Measurements from ENCODE around the gene KDM3A. TPM values are rescaled to one million over a fixed set of nuclear protein-coding genes. Genes with fewer than 3 reads are reported as not detected.
A peak's percentile ranks its signal among the peaks of the same experiment; 100 is the strongest.

The KDM3A gene, protein sequence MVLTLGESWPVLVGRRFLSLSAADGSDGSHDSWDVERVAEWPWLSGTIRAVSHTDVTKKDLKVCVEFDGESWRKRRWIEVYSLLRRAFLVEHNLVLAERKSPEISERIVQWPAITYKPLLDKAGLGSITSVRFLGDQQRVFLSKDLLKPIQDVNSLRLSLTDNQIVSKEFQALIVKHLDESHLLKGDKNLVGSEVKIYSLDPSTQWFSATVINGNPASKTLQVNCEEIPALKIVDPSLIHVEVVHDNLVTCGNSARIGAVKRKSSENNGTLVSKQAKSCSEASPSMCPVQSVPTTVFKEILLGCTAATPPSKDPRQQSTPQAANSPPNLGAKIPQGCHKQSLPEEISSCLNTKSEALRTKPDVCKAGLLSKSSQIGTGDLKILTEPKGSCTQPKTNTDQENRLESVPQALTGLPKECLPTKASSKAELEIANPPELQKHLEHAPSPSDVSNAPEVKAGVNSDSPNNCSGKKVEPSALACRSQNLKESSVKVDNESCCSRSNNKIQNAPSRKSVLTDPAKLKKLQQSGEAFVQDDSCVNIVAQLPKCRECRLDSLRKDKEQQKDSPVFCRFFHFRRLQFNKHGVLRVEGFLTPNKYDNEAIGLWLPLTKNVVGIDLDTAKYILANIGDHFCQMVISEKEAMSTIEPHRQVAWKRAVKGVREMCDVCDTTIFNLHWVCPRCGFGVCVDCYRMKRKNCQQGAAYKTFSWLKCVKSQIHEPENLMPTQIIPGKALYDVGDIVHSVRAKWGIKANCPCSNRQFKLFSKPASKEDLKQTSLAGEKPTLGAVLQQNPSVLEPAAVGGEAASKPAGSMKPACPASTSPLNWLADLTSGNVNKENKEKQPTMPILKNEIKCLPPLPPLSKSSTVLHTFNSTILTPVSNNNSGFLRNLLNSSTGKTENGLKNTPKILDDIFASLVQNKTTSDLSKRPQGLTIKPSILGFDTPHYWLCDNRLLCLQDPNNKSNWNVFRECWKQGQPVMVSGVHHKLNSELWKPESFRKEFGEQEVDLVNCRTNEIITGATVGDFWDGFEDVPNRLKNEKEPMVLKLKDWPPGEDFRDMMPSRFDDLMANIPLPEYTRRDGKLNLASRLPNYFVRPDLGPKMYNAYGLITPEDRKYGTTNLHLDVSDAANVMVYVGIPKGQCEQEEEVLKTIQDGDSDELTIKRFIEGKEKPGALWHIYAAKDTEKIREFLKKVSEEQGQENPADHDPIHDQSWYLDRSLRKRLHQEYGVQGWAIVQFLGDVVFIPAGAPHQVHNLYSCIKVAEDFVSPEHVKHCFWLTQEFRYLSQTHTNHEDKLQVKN (N-terminal part only)
- 27.2 TPM for total RNA-seq
- long read RNA-seq, full-length matches to known transcripts, result 22 of 30 reads
- long read RNA-seq, partial matches to known transcripts, result 2 of 30 reads
- long read RNA-seq, other reads (novel, unspliced or antisense), result 6 of 30 reads

DNA sequence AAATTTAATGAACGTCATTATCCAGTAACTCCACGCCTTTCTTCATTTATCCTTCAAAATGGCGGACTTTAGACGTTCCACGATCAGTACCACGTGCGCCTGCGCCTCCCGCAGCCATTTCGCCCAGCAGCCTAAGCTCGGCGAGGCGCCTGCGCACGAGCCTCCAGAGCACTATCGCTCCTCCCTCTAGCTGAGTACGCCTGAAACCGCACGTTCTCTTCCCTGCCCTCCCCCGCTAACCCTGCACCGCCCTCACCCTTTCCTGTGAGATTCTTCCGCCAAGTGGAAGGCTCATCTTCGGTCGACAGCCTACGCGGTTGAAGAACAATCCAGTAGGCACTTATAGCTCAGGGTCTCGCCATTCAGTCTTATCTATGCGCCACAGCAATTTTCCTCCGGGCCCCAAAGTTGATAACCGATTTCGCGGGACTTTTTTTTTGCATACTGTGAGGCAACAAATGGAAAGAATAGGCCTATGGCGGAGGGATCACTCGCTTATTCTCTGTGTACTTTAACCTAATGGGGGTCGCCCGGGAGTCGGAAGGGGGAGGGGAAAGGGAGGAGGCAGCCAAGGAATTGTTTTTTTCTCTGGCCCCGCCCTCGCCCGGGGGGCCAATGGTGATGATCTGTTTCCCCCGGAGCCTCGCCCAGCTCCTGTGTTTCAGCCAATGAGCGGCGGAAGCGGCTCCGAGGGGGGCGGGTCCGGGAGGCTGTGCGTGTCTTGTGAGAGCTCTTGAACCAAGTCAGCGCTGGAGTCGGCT lies at the start of gene KDM3A:
KDM3A (plus strand) TSS at position 741 of the 761 bp plus-strand sequence. CDS start 677 bp downstream, outside the sequence.
- ATAC-seq (ENCODE audit: poor library complexity) (peak; percentile 94), DNase-seq (peak; percentile 100)
- intact Hi-C loops (cut with DNase I), result no loop called here

DNA sequence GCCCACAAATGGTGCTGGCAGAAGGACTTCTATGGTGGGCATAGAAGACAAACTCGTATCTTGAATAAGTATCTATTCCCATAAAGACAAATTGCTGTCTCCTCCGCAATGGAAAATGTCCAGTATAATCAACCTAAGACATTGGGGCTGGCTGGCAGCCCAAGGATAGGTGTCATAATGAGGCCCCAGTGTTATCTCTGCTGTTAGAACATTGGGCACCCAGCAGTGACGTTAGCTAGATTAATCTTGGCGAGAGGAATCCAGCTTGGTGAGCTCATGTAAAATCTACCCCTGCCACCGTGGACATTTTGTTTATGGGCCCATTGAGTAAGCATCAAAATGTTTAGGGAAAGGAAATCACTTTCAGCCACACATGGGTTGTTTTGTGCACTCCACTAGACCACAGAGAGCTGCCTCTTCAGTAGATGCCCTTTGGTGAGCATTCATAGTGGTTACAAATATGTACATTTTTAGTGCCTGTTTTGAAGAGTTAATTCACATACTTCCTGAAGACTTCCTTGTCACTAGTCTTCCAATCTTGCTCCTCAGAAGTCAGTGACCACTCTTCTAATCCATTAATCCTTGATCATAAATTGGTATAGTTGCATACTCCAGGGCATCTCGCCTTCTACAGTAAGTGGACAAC lies 48.2 kb upstream of the KDM3A start:
- DNase-seq (no peak), ATAC-seq (ENCODE audit: poor library complexity) (peak; percentile 64)
- intact Hi-C loops (cut with DNase I), result no loop called here

DNA sequence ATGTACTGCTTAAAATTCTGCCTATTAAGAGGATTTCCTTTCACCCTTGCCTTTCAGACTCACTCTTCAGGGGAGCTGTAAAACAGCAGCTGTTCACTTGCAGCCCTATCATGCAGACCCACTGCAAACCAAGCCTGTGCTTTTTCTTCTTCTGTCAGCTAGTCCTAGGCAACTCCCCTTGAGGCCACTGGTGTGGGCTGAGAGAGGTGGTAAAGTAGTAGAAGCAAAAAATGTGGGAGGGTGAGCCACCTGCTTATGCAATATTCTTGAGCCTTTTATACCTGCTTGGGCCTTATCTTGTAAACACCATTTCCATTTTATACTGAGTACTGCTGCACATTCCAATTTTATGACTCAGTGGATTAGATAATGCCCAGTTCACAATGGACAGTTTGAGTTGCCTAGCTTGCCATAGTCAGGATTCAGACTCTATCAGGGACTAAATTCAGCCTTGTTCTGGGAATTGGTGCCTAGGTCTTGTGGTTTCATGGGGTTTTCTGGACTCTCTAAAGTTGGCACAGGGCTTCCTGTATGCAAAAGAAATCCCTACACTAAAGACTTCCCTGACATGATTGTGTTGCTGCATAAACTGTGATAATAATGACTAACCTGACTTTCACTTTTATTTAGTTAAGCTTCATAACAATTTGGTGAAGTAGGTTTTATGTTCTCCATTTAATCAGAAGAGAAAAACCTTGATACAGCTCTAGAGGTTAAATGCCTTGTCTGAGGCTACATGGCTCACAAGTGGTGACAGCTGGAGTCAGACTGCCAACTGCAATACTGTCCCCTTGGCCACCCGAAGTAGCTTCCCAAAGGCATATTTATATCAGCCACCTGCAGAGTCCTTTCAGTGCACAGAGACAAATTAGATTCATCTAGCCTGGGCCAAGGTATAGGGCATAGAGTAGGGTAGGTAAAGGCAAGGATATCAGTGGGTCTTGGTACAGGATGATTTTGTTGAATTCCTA lies 47.4 kb upstream of the KDM3A start:
- intact Hi-C loops (cut with DNase I), result no loop called here
- ATAC-seq (ENCODE audit: poor library complexity) (peak; percentile 93), DNase-seq (peak; percentile 44)

DNA sequence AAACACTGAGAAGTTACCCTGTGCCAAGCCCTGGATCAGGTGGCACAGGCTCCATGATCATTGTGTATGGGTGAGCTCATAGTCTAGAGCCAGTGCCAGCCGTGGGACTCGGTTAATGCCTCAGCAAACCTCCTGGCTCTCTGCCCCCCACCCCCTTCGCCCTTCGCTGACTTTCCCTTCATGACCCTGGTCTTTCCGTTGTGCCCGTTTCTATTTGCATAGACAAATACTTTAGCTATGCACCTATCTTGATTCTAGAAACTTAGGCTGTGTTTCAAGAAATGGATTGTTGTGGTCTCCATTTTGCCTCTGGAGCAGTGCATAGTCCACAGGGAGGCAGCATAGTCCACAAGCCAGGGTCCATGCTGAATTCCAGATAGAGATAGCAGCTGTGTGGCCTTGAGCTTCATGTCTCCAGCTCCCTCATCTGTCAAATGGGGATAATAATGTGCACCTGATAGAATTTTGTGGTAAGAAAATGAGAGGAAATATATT lies 44.8 kb upstream of the KDM3A start:
- intact Hi-C loops (cut with DNase I), result no loop called here
- DNase-seq, result no peak
- no peak for ATAC-seq (ENCODE audit: poor library complexity)

DNA sequence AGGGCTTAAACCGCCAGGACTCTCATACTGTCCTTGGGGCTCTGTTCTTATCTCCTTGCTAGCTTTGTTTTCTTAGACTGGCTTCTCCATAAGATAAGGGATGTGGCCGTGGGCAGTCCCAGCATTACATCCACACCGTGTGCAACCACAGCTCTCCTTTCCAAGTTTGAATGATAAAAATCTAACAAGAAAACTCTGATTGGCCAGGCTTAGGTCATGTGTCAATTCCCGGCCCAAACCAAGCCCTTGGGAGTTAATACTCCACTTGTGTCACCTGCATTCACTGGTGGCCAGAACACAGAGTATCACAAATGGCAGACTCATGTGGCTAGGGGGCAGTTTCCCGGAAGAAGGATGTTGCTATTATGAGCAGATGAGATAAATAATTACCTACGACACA lies 43.2 kb upstream of the KDM3A start:
- no peak for DNase-seq
- intact Hi-C loops (cut with DNase I), result no loop called here
- no peak for ATAC-seq (ENCODE audit: poor library complexity)

DNA sequence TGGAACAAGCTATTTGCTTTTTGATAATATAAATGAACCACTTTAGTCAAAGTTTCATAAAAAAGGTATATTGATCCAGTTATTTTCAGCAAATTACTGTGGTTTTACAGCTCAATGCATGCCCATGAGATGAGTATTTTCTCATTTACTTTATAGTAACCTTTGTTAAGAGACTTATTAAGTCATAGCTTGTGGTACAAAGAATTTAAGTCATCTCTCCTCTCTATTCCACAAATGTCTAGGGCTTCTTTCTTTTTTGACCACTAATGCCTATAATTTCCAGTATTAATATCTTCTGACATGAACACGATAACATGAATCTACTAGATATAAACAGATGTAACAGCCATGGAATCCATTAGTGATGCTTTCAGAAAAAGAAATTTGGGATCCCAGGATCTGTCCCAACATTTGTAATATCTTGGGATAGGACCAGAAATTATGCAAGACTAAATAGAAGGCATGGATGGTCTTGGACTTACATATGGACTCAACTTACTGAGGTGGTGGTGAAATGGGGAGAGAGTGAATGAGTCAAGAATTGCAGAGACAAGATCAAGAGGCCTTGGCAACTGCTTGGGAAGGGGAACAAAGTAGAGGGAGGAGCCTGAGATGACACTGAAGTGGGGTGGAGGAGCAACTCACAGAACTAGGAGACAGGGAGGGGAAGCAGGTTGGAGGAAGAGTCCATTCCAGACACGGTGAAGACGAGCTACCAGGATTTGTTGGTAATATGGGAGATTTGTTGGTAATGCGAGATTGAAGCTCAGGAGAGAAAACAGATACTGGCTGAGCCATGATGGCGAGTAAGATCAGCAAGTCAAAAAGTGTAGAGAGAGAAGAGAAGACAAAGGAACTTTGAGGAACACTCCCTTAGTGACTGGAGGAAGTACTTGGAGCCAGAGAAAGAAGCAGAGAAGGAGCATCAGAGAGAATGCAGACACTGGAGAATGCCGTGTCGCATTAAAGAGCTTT lies 42.4 kb upstream of the KDM3A start:
- intact Hi-C loops (cut with DNase I), result no loop called here
- ATAC-seq (ENCODE audit: poor library complexity) (no peak), DNase-seq (no peak)

DNA sequence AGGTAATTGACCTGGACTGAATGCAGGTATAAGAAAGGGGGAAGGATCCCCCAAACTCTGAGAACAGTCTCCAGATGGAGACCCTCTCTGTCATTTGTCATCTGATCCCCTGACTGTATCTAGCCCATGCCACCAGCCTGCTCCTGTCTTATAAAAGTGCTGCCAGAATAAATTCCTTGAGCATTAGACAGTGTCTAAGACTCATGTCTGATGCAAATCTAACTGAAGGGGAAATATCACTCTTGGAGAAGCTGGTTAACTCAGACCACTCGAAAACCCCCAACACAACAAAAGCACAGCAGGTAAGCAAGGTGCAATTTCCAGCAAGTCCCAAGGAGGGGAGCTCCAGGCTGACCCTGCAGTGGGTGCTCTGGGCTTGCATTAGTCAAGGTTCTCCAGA lies 40.9 kb upstream of the KDM3A start:
- intact Hi-C loops (cut with DNase I), result no loop called here
- no peak for DNase-seq
- ATAC-seq (ENCODE audit: poor library complexity), result no peak

DNA sequence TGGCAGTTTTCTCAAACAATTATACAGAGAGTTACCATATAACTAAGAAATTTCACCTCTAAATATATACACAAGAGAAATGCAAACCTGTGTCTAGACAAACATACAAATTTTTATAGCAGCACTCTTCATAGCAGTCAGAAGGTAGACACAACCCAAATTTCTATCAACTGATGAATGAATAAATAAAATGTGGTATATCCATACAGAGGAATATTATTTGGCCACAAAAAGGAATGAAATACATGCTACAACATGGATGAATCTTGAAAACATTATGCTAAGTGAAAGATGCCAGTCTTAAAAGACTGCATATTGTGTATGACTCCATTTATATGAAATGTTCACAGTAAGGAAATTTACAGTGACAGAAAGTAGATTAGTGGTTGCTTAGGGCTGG lies 30.6 kb upstream of the KDM3A start:
- DNase-seq (no peak), ATAC-seq (ENCODE audit: poor library complexity) (no peak)
- intact Hi-C loops (cut with DNase I), result no loop called here

DNA sequence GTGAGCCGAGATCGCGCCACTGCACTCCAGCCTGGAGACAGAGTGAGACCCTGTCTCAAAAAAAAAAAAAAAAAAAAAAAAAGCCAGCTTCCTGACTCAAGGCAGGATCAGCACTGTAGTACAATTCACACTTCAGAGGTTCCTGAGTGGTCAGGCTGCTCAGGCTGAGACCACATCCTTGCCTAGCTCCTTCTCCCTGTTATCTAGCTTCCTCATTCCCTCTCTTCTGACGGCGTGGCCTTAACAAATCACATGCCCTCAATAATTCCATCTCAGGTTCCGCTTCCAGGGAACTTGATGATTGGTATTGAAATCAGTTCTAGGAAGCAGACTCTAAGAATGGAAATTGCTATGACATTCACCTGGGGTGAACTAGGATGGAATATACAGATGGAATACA lies 29.8 kb upstream of the KDM3A start:
- intact Hi-C loops (cut with DNase I), result no loop called here
- no peak for ATAC-seq (ENCODE audit: poor library complexity)
- no peak for DNase-seq

DNA sequence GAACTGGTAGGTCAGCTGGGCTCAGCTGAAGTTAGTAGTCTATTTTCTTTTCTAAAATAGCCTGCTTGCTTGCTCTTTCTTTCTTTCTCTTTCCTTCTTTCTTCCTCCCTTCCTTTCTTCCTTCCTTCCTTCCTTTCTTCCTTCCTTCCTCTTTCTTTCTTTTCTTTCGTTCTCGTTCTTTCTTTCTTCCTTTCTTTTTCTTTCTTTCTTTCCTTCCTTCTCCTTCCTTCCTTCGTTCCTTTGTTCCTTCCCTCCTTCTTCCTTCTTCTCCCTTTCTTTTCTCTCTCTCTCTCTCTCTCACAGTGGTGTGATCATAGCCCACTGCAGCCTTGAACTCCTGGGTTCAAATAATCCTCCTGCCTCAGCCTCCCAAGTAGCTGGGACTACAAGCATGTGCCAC lies 29.2 kb upstream of the KDM3A start:
- DNase-seq (no peak), ATAC-seq (ENCODE audit: poor library complexity) (no peak)
- intact Hi-C loops (cut with DNase I), result no loop called here

DNA sequence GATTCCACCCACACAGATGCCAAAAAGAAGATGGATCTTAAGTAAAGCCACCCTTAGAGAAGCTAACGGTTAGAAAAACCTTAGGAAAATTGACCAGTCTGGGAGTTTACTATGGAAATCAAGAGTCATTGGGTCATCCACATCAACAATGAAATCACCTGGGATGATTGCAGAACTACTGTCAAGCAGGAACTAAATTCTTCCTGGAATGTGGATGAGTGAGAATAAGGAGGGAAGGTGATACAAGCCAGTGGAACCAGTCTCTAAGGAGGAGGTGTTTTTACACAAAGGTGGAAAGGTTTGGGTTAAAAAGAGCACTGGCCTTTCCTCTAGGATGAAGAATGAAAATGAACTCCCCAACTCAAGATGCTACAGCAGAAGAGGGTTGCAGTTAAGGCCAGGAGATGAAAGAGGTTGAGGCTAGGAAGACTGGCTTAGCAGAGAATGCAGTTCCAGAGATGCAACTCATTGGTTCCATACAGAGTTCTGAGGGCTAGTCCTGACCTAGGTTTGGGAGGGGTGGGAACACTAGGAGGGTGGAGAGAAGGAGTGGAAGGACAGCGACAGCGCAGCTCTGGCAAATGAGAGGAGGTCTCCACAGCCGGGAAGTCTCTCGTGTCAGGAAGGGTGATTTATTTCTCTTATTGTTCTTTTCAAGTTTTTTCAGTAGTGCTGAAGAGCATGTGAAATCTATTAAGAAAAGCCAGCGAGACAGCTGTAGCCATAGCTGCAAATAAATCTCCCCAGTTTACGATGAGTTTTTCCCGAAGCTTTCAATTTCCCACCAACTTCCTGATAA lies 27.7 kb upstream of the KDM3A start:
- no peak for ATAC-seq (ENCODE audit: poor library complexity)
- no peak for DNase-seq
- intact Hi-C loops (cut with DNase I), result no loop called here

DNA sequence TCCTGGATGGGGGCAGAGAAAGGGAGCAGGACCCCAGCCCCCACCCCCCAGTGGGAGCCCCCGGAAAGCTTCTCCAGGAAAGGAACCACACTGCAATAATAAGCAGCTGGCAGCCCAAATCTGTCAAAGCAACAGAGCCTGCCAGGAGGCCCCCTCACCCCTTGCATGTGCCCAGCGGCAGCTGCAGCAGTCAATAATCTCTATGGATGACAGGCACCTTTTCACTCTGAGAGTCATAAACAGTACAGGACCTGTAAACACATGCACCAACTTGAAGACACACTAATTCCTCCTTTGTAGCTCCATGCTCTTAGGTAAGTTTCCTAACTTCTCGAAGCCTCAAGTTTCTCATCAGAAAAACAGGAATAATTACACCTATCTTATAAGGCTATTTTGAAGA lies 26.2 kb upstream of the KDM3A start:
- intact Hi-C loops (cut with DNase I), result no loop called here
- no peak for DNase-seq
- no peak for ATAC-seq (ENCODE audit: poor library complexity)

DNA sequence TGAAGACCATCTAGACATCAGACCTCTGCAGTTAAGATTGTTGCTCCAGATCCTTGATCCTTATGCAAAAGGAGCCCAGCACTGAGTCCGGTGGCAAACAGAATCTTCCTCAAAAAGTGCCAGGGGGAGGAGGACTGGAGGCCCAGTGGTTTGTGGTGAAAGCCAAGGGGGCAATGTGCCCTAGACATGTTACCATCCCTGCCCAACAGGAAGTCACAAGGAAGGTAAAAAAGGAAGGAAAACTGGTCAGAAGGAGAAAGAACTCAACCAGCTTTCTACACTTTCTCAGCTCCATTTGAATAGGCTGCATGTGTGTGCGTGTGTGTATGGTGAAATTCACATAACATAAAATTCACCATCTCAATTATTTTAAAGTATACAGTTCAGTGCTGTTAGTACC lies 25.0 kb upstream of the KDM3A start:
- DNase-seq, result no peak
- intact Hi-C loops (cut with DNase I), result no loop called here
- ATAC-seq (ENCODE audit: poor library complexity), result no peak

DNA sequence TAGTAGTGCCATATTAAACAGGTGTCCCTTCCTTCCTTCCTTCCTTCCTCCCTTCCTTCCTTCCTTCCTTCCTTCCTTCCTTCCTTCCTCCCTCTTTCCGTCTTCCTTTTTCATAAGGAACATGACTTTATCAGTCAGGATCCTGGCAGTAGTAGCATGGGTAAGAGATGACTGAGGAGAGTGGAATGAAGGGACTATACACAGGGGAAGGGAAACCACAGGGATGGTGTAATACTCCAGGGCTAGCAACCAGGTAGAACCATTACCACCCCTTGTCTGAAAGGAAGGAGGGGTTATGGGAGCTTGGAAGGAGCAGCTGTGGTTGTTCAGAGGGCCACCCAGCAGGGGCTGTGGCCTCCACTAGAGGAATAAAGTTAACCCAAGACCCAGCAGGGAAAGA lies 23.2 kb upstream of the KDM3A start:
- intact Hi-C loops (cut with DNase I), result no loop called here
- ATAC-seq (ENCODE audit: poor library complexity), result no peak
- DNase-seq, result no peak

DNA sequence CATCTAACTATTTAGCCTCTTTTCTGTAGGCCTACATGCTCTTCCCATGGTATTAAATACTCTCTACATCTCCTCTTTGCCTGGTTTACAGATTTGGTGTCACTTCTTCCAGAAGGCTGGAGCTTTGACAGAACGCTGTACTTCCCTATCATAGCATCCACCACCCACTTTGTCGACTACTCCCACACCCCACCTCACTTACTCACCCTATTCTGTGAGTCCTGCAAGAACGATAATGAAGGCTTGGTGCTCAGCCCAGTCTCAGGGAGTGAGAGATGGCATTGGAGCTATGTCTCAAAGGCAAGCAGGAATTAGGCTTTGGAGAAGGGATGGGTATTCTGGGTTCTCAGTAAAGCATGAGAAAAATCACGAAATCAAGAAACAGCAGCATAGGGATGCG lies 20.3 kb upstream of the KDM3A start:
- intact Hi-C loops (cut with DNase I), result no loop called here
- ATAC-seq (ENCODE audit: poor library complexity) (no peak), DNase-seq (no peak)
